ENCODE results near the gene LRMDA.

LRMDA gene

GRCh38 chr10:76138906-76139305 lies 707.5 kb downstream of the LRMDA start:
- TF ChIP-seq CTCF (IDR thresholded peaks at IDR 0.05) = no peak

- no peak for TF ChIP-seq CTCF (IDR thresholded peaks at IDR 0.05)
Observed at GRCh38 chr10:76139431-76139830, 708.0 kb downstream of the LRMDA start.

- TF ChIP-seq CTCF (IDR thresholded peaks at IDR 0.05) = no peak
Observed at GRCh38 chr10:76141376-76141775, 710.0 kb downstream of the LRMDA start.

GRCh38 chr10:76149182-76149581 lies 717.8 kb downstream of the LRMDA start:
- TF ChIP-seq CTCF (IDR thresholded peaks at IDR 0.05) = no peak

- TF ChIP-seq CTCF (IDR thresholded peaks at IDR 0.05) = no peak
Observed at GRCh38 chr10:76149602-76150138, 718.2 kb downstream of the LRMDA start.

- no peak for TF ChIP-seq CTCF (IDR thresholded peaks at IDR 0.05)
Observed at GRCh38 chr10:76150139-76150875, 718.9 kb downstream of the LRMDA start.

GRCh38 chr10:76150876-76151288 lies 719.5 kb downstream of the LRMDA start:
- no peak for TF ChIP-seq CTCF (IDR thresholded peaks at IDR 0.05)
